Uterus (tissue), 2 donors: ENCODE measurements around the gene ELP1.

ENCODE experiments used
- CTCF ChIP-seq, 4 experiments: fragments of 200-600 bp in 2 of 4; fragments of 450-650 bp in 2 of 4; sonication (generic) in 2 of 4; IDR thresholded peaks; one replicate each; pipeline ENCODE4 v1.5.1; 2016 to 2019; ENCODE audit warnings: antibody characterized with exemption in 4 of 4, mild to moderate bottlenecking in 2 of 4, moderate library complexity in 1 of 4
- POLR2A ChIP-seq, 2 donors: fragments of 450-650 bp; IDR thresholded peaks; one replicate each; pipeline ENCODE4 v1.6.1; 2016; ENCODE audit warnings: antibody characterized with exemption in 2 of 2, mild to moderate bottlenecking in 1 of 2, moderate library complexity in 1 of 2

- no peak for TF ChIP-seq CTCF (IDR thresholded peaks at IDR 0.05)
- no peak for TF ChIP-seq POLR2A (IDR thresholded peaks at IDR 0.05)
Observed at GRCh38 chr9:108836319-108836718, 97.6 kb downstream of the ELP1 start.
